Measurements from ENCODE around the gene PIK3C2A.

GRCh38 chr11:17207317-17208256 is at the start of gene PIK3C2A:
- TF ChIP-seq POLR2AphosphoS5 (IDR thresholded peaks at IDR 0.05; ENCODE audit: low read depth, low read length) (peak; percentile 70), POLR2A (IDR thresholded peaks at IDR 0.05; ENCODE audit: low read depth, low read length) (peak; percentile 78), TAF1 (IDR thresholded peaks at IDR 0.05; ENCODE audit: low read depth, low read length) (no peak), PAX5 (IDR thresholded peaks at IDR 0.05; ENCODE audit: insufficient read depth, low read length, severe bottlenecking) (peak; percentile 15)

Data from GM12891 (cell line).